ENCODE data around the gene USP11. TPM values are rescaled to one million over a fixed set of nuclear protein-coding genes. Genes with fewer than 3 reads are reported as not detected.

USP11 gene
- total and polyA plus RNA-seq, 2 of the 4 experiments (the other 2 are of a cell fraction), result 33.5 to 59.7 TPM

GRCh38 chrX:47245156-47245555 lies 12.3 kb downstream of the USP11 start:
- H3K14ac ChIP-seq (replicated peaks; ENCODE audit: low read depth, low read length), result no peak overlapping the region
- H2BK15ac ChIP-seq (ENCODE audit: low read depth, low read length), result no peak overlapping the region
- H3K9ac ChIP-seq (ENCODE audit: low read depth, low read length), result no peak overlapping the region
- dilution Hi-C loops (cut with HindIII; ENCODE audit: low sequenced_read_pairs, unreplicated experiment) (no loop called here), in situ Hi-C loops (cut with MboI; ENCODE audit: low sequenced_read_pairs) (no loop called here), intact Hi-C loops (cut with micrococcal nuclease) (no loop called here)
- no peak overlapping the region for H3K4ac ChIP-seq (ENCODE audit: low read depth, low read length)
- no CpG with 5 or more reads among the region's 10 CpGs for WGBS, 2 experiments (ENCODE audit: extremely low coverage in 2 of 2, insufficient read length in 1 of 2)
- no TSS peak for BruUV-seq (replicated peaks)
- no peak for DNase-seq
- no peaks in the 10 kb centered on the region; the same call in none of the 2 replicates for H4K20me1 ChIP-seq (ENCODE audit: insufficient read depth, low read length)
- H4K5ac ChIP-seq (ENCODE audit: low read depth, low read length), result no peak overlapping the region
- POLR2A ChIA-PET (ENCODE audit: unreplicated experiment), result no interaction called here
- H2BK5ac ChIP-seq (ENCODE audit: low read depth, low read length, poor library complexity, severe bottlenecking), result no peak overlapping the region
- H3K9me1 ChIP-seq (ENCODE audit: insufficient read depth, low read length), result no peaks in the 10 kb centered on the region
- no peak overlapping the region for H3K4me2 ChIP-seq (ENCODE audit: low read depth, low read length)
- no peak overlapping the region for H3K18ac ChIP-seq (ENCODE audit: low read depth, low read length)
- no peak for TF ChIP-seq RAD21 (IDR thresholded peaks at IDR 0.05; ENCODE audit: low read length)
- TF ChIP-seq RCOR1 (IDR thresholded peaks at IDR 0.05; ENCODE audit: insufficient replicate concordance, low read length), result no peak
- no peak for TF ChIP-seq CTCF (conservative IDR thresholded peaks at IDR 0.05; ENCODE audit: low read depth, low read length)
- no peak for TF ChIP-seq FOS (IDR thresholded peaks at IDR 0.05; ENCODE audit: low read depth, low read length)
- no peak for TF ChIP-seq BHLHE40 (IDR thresholded peaks at IDR 0.05; ENCODE audit: low read depth, low read length)
- no peak for TF ChIP-seq POLR2A (IDR thresholded peaks at IDR 0.05; ENCODE audit: low read depth, low read length)
- TF ChIP-seq NFE2L2 (IDR thresholded peaks at IDR 0.05; ENCODE audit: low read depth, low read length), result no peak
- TF ChIP-seq ELK1 (IDR thresholded peaks at IDR 0.05; ENCODE audit: borderline replicate concordance, low read depth, low read length), result no peak
- TF ChIP-seq CEBPB (IDR thresholded peaks at IDR 0.05; ENCODE audit: low read depth, low read length), result no peak
- TF ChIP-seq SMC3 (IDR thresholded peaks at IDR 0.05; ENCODE audit: low read depth, low read length), result no peak
- no peak for TF ChIP-seq CHD1 (IDR thresholded peaks at IDR 0.05; ENCODE audit: low read depth, low read length)
- no peak for TF ChIP-seq MAZ (IDR thresholded peaks at IDR 0.05; ENCODE audit: borderline replicate concordance, low read depth, low read length)
- no peak for TF ChIP-seq MAFK (IDR thresholded peaks at IDR 0.05; ENCODE audit: low read depth, low read length)
- no peak overlapping the region for H3K27ac ChIP-seq (ENCODE audit: insufficient read depth, low read length)
- no peak overlapping the region for H4K91ac ChIP-seq (ENCODE audit: insufficient read depth, low read depth, low read length)
- peaks cover 0 to 7% of the 10 kb centered on the region in 2 experiments; a peak in 1 of 4 replicates for H3K79me1 ChIP-seq (ENCODE audit: low read depth in 1 of 2, low read length in 2 of 2)
- no peak overlapping the region for H3K56ac ChIP-seq (ENCODE audit: extremely low read depth, insufficient read depth, low read length)
- H3K27me3 ChIP-seq (ENCODE audit: control insufficient read depth, insufficient read depth, low read length), result peaks cover 17% of the 10 kb centered on the region
- H4K8ac ChIP-seq (ENCODE audit: low read depth in 2 of 2, low read length in 2 of 2), result no peak overlapping the region
- H2AK5ac ChIP-seq (ENCODE audit: low read depth, low read length), result no peak overlapping the region
- H2AK9ac ChIP-seq (replicated peaks; ENCODE audit: low read depth, low read length, poor library complexity), result no peak overlapping the region
- no peak overlapping the region for H2BK120ac ChIP-seq (ENCODE audit: low read depth, low read length)
- CTCF ChIA-PET, result interaction anchor here (0.6 kb wide), 1 partner anchor 152 kb away, joined by 3 read pairs; no protein-coding TSS in a partner anchor
- H3K36me3 ChIP-seq (ENCODE audit: control insufficient read depth, insufficient read depth, low read length), result peaks cover 49% of the 10 kb centered on the region
- no peak overlapping the region for H3K23ac ChIP-seq (ENCODE audit: low read depth, low read length)
- H2BK20ac ChIP-seq (ENCODE audit: low read depth, low read length), result no peak overlapping the region
- H3K4me1 ChIP-seq (ENCODE audit: control insufficient read depth, insufficient read depth, low read length), result no peaks in the 10 kb centered on the region
- H3K4me3 ChIP-seq (ENCODE audit: insufficient read depth, low read depth, low read length), result no peak overlapping the region
- no peak overlapping the region for H2AFZ ChIP-seq (replicated peaks; ENCODE audit: low read length, poor library complexity)
- ATAC-seq (ENCODE audit: low read depth), result no peak
- peaks cover 4% of the 10 kb centered on the region; the same call in 1 of the 2 replicates for H3K9me3 ChIP-seq (ENCODE audit: control insufficient read depth, insufficient read depth, low read length)

Measured in IMR-90 (cell line).